HG03060 (cell line): ENCODE results near the gene ENPP3.
"Not testable (repeated sequence)": the region's sequence is repeated elsewhere in the genome, so short reads cannot be mapped to it uniquely, and the experiment has no call there.

Source experiments
- ATAC-seq: cut with Tn5 transposase; IDR thresholded peaks from one replicate; pipeline ENCODE4 v1.9.1; 2021; ENCODE audit warnings: low read depth, moderate number of reproducible peaks; ENCODE audit not compliant: unreplicated experiment

Gene ENPP3

DNA sequence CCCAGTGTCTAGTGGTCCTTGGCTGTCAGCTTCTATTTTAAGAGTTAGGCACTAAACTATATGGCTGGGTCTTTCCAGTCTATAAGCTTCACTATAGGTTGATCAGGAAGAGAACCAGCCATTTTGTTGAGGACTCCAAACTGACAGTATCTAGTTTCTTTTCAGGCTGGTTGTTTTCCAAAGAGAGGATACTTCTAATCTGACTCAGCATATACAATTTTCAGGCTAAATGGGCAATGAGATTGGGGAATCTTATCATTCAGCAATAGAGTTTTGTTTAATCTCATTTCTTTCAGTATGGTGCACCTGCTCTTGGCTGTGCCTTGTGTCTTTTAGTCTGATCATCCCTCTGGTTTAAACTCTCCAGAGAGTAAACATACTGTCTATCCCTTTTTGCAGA lies 94.1 kb downstream of the ENPP3 start:
- no peak for ATAC-seq

DNA sequence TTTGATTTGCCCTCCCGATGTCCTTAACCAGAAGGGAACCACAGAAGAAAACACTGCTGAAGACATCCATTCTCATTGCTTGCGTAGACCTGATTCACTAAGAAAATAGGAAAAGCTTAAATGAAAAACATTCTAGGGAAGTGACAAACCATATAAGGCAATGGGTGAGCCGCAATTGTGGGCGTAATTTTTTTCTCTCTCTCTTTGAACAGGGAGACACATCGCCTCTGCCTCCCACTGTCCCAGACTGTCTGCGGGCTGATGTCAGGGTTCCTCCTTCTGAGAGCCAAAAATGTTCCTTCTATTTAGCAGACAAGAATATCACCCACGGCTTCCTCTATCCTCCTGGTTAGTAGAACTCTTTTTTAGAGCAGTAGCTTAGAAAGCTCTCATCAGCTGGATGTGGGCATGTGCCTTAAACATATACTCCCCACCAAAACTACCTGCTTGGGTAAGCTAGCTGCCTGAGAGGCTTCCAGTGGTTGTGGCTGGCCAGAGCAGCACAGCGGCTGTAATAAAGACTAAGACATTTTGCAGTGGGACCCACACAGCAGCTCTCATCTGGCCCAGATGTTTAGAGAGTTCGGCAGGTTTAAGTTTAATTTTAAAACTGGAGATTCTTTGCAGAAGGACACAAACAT lies 96.4 kb downstream of the ENPP3 start:
- no peak for ATAC-seq

DNA sequence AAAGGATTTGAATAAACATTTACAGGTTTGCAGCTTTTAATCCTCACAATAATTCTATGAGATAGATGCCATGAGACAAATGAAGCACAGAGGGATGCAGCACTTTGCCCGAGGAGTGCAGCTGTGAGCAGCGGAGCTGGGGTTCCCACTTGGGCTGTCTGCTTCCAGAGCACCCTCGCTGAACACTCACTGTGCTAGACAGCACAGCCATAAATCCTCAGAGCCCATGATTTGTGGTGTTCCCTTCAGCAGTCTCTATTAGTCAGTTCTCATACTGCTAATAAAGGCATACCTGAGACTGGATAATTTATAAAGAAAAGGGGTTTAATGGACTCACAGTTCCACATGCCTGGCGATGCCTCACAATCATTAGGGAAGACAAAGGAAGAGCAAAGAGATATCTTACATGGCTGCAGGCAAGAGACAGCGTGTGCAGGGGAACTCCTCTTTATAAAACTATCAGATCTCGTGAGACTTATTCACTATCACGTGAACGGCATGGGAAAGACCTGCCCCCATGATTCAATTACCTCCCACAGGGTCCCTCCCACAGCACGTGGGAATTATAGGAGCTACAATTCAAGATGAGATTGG lies 99.0 kb downstream of the ENPP3 start:
- ATAC-seq = no peak

DNA sequence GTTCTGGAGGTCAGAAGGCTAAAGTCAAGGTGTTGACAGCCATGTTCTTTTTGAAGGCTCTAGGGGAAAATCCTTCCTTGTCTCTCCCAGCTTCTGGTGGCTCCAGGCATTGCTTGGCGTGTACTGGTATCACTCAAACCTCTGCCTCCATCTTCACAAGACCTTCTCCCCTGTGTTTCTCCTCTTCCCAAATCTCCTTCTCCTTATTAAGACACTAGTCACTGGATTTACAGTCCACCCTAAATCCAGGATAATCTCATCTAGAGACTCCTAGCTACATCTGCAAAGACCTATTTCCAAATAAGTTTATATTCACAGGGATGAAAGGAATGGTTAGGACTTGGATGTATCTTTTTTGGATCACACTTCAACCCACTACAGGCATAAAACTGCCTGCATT lies 99.7 kb downstream of the ENPP3 start:
- no peak for ATAC-seq

DNA sequence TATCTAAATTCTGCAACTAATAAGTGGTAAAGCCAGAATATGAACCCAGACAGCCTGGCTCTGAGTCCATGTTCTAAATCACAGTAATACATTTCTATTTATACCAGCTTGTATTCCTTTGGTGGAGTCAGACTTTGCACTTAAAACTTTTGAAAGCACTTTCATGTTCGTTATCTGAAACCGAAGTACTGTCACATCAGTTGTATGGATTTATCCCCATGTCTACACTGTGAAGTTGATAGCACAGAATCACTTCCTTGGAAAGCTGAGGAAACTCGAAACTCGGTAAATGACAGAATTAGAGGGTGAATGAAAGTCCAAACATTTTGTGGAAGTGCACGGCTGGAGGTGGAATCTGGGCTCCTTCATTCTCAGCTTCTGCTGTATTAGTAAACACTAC lies 102.0 kb downstream of the ENPP3 start:
- ATAC-seq = no peak

DNA sequence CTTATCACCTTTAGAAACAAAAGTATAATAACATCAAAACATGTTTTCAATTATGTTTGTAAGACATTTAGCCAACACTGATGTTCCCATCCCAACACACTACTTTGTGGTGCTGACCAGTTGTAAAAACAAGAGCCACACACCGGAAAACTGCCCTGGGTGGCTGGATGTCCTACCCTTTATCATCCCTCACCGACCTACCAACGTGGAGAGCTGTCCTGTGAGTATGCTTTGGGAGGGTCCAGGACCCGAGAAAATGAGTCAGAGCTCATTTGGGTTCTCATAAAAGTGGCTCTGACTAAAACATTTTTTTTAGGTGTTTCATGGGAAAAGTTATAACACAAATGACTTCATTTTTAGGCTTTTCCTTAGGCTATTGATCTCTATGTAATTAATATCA lies 103.1 kb downstream of the ENPP3 start:
- ATAC-seq = no peak

DNA sequence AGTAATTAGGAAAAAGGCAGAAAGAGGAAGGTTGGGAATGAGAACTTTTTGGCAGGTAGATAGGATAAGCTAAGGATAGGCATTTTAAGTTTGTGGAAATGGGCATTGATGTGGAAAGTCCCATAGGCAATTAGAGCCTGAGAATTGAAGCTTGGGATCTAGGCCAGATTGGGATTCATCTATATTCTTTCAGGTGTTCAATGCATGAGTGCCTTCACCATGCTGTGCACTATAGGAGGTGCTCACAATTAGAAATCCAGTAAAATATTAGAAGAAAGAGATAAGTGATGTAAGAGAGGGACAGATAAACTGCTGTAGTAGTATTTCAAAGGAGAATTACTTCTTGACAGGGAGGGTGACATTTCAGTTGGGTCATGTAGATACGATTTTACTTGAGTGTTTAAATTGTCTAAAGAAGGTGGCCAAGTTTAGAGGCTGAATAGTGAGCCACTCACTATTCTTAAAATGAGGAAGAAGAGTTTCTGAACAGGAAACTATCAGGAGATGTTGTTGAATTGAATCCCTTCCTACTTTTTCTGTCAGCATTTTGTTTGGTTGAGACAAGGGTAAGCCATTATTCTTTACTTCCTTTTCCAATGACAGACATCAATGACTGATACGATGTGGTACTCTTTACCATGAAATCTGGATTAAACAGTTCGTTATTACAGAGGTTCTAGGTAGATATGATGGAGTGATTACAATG lies 104.7 kb downstream of the ENPP3 start:
- no peak for ATAC-seq

DNA sequence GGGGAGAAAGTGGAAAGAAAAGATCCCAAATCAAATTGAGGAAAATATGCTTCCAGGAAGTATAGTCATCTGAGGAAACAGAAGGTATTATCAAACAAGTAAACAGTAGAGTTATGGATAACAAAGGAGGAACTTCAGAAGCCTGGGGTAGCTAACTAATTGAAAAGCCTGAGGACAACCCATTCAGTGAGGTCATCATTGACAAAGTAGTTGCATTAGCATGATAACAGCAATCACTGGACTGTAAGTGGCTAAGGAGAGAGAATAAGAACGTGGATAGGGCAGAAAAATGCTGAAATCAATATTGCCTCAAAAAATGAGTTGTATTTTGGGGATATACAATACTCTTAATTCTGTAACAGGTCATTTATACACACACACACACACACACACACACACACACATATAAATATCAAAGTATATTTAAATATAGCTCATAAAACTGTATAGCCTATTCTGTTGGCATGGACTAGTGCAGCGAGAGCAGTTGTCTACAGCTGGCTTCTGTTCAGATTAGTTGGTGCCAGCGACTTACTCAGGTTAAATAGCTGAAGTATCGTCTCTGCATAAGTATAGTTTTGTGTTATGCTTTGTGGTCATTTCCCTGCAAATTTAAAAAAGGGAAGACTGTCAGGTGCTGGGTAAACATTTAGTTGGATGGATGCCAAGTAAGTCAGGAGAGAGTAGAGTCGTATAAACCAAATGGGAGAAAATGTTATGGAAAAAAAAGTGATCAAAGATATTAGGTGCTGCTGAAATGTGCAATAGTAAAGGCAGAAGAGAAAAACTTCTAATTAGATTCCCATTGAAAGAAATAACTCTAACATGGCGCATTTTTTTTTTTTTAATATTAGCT lies 107.6 kb downstream of the ENPP3 start:
- no peak for ATAC-seq

DNA sequence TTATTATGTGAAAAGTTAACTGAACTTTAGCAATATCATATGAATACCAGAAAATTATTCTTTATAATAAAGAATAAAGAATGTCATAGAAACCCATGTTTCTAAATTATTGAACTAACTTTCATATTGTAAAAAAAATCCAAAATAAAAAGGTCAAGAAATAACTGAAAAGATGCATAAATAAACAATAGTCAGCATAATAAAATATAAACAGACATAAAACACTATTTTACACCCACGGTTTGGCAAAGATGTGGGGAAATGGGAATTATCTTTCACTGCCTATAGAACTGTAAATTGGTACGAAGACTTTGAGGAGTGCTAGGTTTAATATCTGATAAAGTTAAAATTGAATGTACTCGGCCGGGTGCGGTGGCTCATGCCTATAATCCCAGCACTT lies 108.4 kb downstream of the ENPP3 start:
- no peak for ATAC-seq

DNA sequence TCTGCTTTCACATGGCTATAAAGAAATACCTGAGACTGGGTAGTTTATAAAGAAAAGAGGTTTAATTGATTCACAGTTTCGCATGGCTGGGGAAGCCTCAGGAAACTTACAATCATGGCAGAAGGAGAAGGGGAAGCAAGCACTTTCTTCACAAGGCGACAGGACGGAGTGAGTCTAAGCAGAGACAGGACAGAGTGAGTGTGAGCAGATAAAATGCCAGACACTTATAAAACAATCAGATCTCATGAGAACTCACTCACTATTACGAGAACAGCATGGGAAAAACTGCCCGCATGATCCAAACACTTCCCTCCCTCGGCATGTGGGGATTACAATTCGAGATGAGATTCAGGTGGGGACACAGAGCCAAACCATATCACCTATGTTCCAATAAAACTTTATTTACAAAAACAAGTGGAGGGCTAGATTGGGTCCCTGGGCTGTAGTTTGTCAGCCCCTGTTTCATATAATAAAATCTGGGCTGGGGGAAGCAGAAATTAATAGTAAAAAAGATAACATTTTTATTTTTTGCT lies 110.8 kb downstream of the ENPP3 start:
- ATAC-seq = no peak

DNA sequence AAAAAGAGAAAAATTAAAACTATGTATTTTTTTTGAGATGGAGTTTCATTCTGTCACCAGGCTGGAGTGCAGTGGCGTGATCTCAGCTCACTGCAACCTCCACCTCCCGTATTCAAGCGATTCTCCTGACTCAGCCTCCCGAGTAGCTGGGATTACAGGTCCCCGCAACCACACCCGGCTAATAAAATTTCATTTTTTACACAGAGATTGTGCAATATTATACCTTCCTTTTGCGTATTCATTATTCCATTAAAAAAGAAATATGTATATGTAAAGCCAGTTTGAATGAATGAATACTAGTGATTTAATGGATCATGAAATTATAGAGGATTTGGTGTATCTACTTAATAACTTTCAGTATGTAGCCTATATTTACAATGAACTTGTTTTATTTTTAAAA lies 111.9 kb downstream of the ENPP3 start:
- ATAC-seq = no peak

DNA sequence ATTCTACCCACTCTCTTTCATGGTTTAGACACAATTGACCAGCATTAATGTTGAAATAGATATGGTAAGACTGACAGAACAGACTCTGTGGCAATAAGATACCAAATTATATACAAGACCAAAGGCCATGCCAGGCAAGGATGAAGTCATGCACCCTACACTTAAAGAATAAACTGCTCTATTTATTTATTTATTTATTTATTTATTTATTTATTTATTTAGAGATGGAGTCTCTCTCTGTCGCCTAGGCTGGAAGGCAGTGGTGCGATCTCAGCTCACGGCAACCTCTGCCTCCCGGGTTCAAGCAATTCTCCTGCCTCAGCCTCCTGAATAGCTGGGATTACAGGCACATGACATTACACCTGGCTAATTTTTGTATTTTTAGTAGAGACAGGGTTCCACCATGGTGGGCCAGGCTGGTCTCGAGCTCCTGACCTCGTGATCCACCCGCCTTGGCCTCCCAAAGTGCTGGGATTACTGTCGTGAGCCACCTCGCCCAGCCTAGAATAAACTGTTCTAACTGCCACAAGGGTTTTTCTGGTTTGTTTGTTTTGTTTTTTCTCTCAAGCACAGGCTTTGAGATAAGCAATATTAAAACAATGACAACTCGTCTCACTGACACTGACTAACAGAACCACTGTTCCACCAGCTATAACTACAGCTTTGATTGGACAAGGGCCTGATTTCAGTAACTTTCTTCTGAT lies 114.1 kb downstream of the ENPP3 start:
- not testable (repeated sequence) for ATAC-seq

DNA sequence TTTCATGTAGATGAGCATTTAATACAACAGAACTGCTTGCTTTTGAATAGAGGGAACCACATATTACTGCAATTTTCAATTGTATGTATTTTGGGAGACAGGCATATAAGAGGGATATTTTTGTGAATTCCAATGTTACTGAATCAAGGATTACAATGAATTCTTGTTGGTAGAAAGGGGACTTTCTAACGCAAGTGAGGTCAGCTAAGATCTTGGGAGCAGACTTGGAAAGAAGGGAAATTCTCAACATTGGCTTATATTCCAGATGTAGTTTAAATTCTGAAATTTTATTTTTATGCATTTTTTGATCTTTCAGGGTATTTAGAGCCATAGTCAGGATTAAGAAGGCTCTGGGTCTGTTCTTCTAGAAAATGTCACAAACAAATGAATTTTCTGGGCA lies 117.0 kb downstream of the ENPP3 start:
- no peak for ATAC-seq

DNA sequence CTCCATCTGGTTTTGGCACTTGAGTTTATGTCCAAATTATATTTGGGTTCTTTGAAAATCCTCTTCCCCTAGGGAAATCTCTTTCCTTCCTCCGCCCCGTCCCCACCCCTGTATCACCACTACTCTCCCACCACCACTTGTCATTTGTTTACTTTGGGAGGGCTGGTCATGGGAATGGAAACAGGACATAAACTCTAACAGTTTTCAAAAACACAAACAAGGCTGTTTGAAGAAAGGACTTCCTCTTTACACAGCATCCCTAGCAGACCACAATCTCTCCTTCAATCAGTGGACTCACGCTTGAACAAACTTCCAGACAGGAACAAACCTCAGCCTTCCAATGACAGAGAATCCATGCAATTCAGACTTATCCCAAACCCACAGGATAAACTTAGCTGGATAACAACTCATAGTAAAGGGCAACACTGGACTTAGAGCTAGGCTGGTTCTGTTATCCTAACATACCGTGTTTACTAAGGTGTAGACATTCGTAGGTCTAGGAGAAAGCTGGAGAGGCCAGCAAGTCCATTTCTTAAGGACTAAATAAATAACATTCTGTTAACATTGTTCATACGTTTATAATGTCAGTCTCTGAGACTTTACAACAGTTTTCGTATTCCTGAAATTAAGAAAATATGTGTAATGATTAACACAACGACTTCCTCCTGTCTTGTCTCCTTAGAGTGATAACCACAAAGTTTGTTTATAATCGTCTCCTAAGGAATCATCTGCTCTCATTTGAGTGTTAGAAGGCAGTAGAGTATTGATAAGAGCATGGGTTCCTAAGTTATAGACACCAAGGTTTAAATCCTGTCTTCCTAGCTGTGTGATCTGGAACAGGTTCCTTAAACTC lies 117.8 kb downstream of the ENPP3 start:
- ATAC-seq = no peak

DNA sequence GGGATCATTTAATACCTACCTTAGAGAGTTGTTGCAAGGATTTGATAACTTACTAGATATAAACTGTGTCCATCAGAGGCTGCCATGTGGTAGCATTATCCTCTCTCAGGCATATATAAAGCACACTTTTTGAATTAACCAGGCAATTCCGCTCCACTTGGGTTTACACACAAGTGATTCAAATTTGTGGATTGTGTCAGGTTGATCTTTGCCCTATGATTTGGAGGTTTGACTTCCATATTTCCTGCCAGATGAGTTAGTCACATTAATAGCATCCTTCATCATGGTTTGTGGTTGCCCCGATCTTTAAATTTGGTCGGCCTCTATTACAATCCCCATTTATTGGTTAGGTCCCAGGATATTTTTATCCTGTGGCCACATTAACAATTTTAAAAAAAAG lies 118.5 kb downstream of the ENPP3 start:
- ATAC-seq = no peak

DNA sequence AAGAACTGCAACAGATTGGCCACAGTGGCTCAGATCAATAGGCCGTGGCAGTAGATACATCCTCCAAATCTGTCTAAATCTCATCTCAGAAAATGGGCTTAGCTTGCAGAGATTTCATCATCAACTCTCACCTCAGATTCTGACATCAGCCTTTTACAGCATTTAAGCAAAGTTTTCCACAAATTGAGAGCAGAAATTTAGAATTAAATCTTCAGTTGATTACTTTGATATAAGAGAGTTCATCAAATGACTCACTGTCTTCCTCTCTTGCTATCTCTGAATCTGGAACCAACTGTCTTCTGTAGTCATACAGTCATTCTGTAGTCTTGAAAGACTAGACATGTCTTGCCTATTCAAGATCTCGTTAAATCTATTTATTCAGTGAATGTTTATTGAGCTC lies 118.9 kb downstream of the ENPP3 start:
- no peak for ATAC-seq

DNA sequence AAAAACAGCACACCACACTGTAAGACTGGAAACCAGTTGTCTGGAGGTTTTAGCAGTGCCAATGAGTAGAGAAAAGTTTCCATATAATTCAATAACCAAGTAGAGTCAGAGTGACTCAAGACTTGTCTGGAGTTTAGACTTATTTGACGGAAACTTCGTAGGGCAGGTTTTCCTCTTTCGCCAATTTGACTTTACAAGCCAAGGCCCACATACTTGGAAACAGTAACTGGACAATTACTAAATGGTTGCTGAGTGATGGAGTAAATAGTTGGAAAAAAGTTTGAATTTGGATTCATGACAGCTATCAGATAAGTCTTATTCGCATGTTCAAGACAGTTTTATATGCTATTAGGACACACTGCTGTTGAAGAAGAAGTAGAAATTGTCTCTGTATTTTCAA lies 121.8 kb downstream of the ENPP3 start:
- no peak for ATAC-seq

DNA sequence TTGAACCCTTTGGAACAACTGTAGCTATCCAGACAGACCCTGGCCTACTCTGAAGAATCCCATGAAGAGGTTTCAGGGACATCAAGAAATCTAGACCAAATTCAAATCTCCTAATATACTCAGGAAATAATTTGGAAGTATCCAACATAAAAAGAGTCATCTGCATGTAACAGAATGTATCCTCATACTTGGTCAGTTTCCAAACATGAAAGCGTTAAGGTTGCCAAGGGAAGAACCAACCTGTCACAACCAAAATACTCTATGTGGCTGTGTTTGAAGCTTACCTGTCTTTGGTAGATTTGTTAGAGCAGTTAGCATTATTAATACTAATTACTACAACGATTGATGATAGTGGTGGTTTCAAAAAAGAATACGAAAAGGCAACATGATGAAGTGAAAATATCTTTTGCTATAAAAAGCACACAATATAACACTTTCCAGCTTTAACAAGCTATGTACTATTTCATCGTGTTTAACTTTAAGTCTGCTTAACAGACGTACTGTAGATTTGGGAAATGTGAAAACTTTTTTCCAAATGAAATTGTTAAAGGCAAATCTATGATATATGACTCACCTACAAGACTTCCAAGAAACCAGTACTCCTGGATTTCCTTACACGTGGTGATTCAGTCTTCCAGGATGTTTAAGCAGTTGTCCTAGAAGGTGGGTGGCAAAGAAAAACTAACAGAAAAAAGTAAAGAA lies 124.1 kb downstream of the ENPP3 start:
- no peak for ATAC-seq

DNA sequence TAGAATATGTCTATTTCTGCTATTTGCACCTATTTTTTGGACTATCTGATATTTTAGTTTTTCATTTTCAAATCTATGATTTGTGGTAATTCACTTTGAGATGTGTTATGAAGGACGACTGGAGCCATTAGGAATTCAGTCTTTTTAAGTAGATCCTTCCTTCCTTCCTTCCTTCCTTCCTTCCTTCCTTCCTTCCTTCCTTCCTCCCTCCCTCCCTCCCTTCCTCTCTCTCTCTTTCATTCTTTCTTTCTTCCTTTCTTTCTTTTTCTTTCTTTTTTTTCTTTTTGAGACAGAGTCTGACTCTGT lies 124.6 kb downstream of the ENPP3 start:
- ATAC-seq = no peak
